ENCODE data around the gene ZNF138. TPM values are rescaled to one million over a fixed set of nuclear protein-coding genes. Genes with fewer than 3 reads are reported as not detected.

The ZNF138 gene
- total and polyA plus RNA-seq, 2 of the 8 experiments (the other 6 are each of a cell fraction or from before 2014, with no cell fraction given): 7.5 to 22.6 TPM

- Histone ChIP-seq H4K20me1 (replicated peaks in 1 of 2; ENCODE audit: control insufficient read depth in 1 of 2, insufficient read depth in 2 of 2, low read length in 2 of 2) (no peaks in the 10 kb centered on the region), H3K36me3 (ENCODE audit: control insufficient read depth in 2 of 4, insufficient read depth in 4 of 4, low read length in 3 of 4) (no peaks in the 10 kb centered on the region), H3K9me3 (ENCODE audit: insufficient read depth in 2 of 2, low read depth in 1 of 2, low read length in 1 of 2) (peaks cover 15 to 52% of the 10 kb centered on the region in 2 experiments; a peak in 3 of 4 replicates), H2AFZ (ENCODE audit: low read length) (no peak overlapping the region), H3K4me2 (ENCODE audit: insufficient read depth in 1 of 2, low read depth in 2 of 2, low read length in 2 of 2) (no peak overlapping the region), H3K23ac (ENCODE audit: insufficient read length) (no peak overlapping the region), H4K5ac (ENCODE audit: insufficient read length, low read depth, low read length) (no peak overlapping the region), H2BK120ac (replicated peaks; ENCODE audit: low read depth, low read length) (no peak overlapping the region), H3K9ac (replicated peaks in 1 of 4; ENCODE audit: extremely low read depth in 1 of 4, low read depth in 3 of 4, low read length in 3 of 4) (no peak overlapping the region), H2BK20ac (ENCODE audit: low read length) (no peak overlapping the region), H4K91ac (replicated peaks; ENCODE audit: insufficient read length, low read length) (no peak overlapping the region), H3K79me1 (ENCODE audit: low read depth, low read length) (no peaks in the 10 kb centered on the region; the same call in 1 of the 2 replicates), H3K56ac (replicated peaks; ENCODE audit: insufficient read length, low read depth, low read length) (no peak overlapping the region), H3K27ac (ENCODE audit: low read depth, low read length) (no peak overlapping the region), H3K23me2 (ENCODE audit: low read depth, low read length) (0 out of 2 replicates have a peak, but pooled peaks cover 1% of the 10 kb centered on the region), H3K18ac (ENCODE audit: extremely low read depth, low read length) (no peak overlapping the region), H3K4ac (replicated peaks; ENCODE audit: insufficient read length, low read depth, low read length) (no peak overlapping the region), H3K14ac (ENCODE audit: insufficient read length) (no peak overlapping the region), H2AK5ac (ENCODE audit: low read depth, low read length) (no peak overlapping the region), H3K79me2 (ENCODE audit: control insufficient read depth in 1 of 2, insufficient read depth in 2 of 2, low read length in 2 of 2) (no peaks in the 10 kb centered on the region), H2BK15ac (ENCODE audit: low read length) (no peak overlapping the region), H2BK5ac (ENCODE audit: low read depth, low read length) (no peak overlapping the region), H4K8ac (ENCODE audit: extremely low read depth, insufficient read depth, low read length) (no peak overlapping the region), H3K4me3 (ENCODE audit: extremely low read depth in 1 of 4, insufficient read depth in 2 of 4, low read depth in 3 of 4, low read length in 4 of 4) (no peak overlapping the region), H3K4me1 (replicated peaks in 1 of 4; ENCODE audit: control insufficient read depth in 3 of 4, insufficient read depth in 4 of 4, low read length in 3 of 4) (no peaks in the 10 kb centered on the region), H2BK12ac (ENCODE audit: low read depth, low read length) (no peak overlapping the region), H3K27me3 (replicated peaks in 1 of 4; ENCODE audit: control insufficient read depth in 3 of 4, extremely low read depth in 1 of 4, insufficient read depth in 3 of 4, low read length in 3 of 4) (no peaks in the 10 kb centered on the region; a peak in 1 of 7 replicates)
- FAIRE-seq (no peak), DNase-seq (ENCODE audit: low read depth in 1 of 2, low spot score in 2 of 2) (peak in 1 of 2 experiments; percentile 20)
- TF ChIP-seq E2F6 (IDR thresholded peaks at IDR 0.05) (no peak), GTF2F1 (IDR thresholded peaks at IDR 0.05; ENCODE audit: borderline replicate concordance, low read depth, low read length) (no peak), POU5F1 (IDR thresholded peaks at IDR 0.05; ENCODE audit: low read depth, low read length) (no peak), MAFK (IDR thresholded peaks at IDR 0.05; ENCODE audit: low read depth, low read length) (no peak), TBP (IDR thresholded peaks at IDR 0.05; ENCODE audit: low read depth, low read length) (no peak), FOSL1 (IDR thresholded peaks at IDR 0.05; ENCODE audit: insufficient read depth, low read depth, low read length) (no peak), RXRA (IDR thresholded peaks at IDR 0.05; ENCODE audit: insufficient read depth, low read depth, low read length) (no peak), RNF2 (IDR thresholded peaks at IDR 0.05; ENCODE audit: borderline replicate concordance, low read depth, low read length, missing control alignments, poor library complexity, severe bottlenecking) (no peak), SP1 (IDR thresholded peaks at IDR 0.05; ENCODE audit: low read depth, low read length) (no peak), ZNF274 (IDR thresholded peaks at IDR 0.05; ENCODE audit: borderline replicate concordance, extremely low read depth, low read length) (no peak)
- ChIA-PET POLR2A (ENCODE audit: partially characterized antibody) (no interaction called here), CTCF (ENCODE audit: partially characterized antibody) (no interaction called here)
- WGBS, 2 experiments (ENCODE audit: extremely low coverage in 1 of 2, insufficient coverage in 1 of 2, insufficient read length in 1 of 2, insufficient replicate concordance in 2 of 2, low coverage in 1 of 2, low lambda C conversion rate in 2 of 2, missing lambda C conversion rate in 1 of 2): 91% methylated on average over 32 of the region's 32 CpGs; no CpG with 5 or more reads in 1 of the 2 experiments
Measured at GRCh38 chr7:64869912-64870562, 75.8 kb downstream of the ZNF138 start.
